ENCODE data around the gene ZNF512B.
A peak's percentile ranks its signal among the peaks of the same experiment; 100 is the strongest.

GRCh38 chr20:63955827-63956663, 13.7 kb downstream of the ZNF512B start, which contains the start of gene UCKL1:
- TF ChIP-seq CTCF (IDR thresholded peaks at IDR 0.05) (peak in 2 of 6 experiments; percentile 2 to 16), POLR2A (IDR thresholded peaks at IDR 0.05) (peak in 1 of 2 donors; percentile 81)
